RWPE2 (cell line): ENCODE data around the gene CYP1A2.
"Not testable (repeated sequence)": the region's sequence is repeated elsewhere in the genome, so short reads cannot be mapped to it uniquely, and the experiment has no call there.

ENCODE experiments used
- ATAC-seq: fragments of 200-7000 bp; cut with Tn5 transposase; 3 replicates; pipeline ENCODE4 v1.9.1; 2021; ENCODE audit warnings: low read depth
- DNase-seq: peaks from one replicate; pipeline ENCODE4 v3.0.0-alpha.2; 2020; ENCODE audit warnings: low spot score
- H3K27ac ChIP-seq: fragments of 450-650 bp; 2 replicates; pipeline ENCODE4 v1.5.1; 2017; ENCODE audit warnings: mild to moderate bottlenecking; ENCODE audit not compliant: poor library complexity, severe bottlenecking
- H3K27me3 ChIP-seq: fragments of 250-450 bp; sonication (Bioruptor Pico); 2 replicates; pipeline ENCODE4 v1.5.1; 2021; ENCODE audit warnings: mild to moderate bottlenecking, moderate library complexity; ENCODE audit not compliant: insufficient read depth, poor library complexity, severe bottlenecking
- H3K36me3 ChIP-seq: fragments of 250-450 bp; sonication (Bioruptor Pico); 2 replicates; pipeline ENCODE4 v1.5.1; 2020; ENCODE audit warnings: low read depth, mild to moderate bottlenecking, moderate library complexity
- H3K4me1 ChIP-seq: fragments of 250-450 bp; sonication (Bioruptor Pico); 2 replicates; pipeline ENCODE4 v1.5.1; 2021; ENCODE audit warnings: mild to moderate bottlenecking, moderate library complexity; ENCODE audit not compliant: insufficient read depth, poor library complexity, severe bottlenecking
- H3K4me3 ChIP-seq: fragments of 250-450 bp; sonication (Bioruptor Pico); 2 replicates; pipeline ENCODE4 v1.5.1; 2021; ENCODE audit warnings: mild to moderate bottlenecking, moderate library complexity; ENCODE audit not compliant: severe bottlenecking
- H3K9me3 ChIP-seq: fragments of 250-450 bp; sonication (Bioruptor Pico); 2 replicates; pipeline ENCODE4 v1.5.1; 2021; ENCODE audit warnings: mild to moderate bottlenecking, moderate library complexity; ENCODE audit not compliant: severe bottlenecking
- CTCF ChIP-seq: fragments of 450-650 bp; IDR thresholded peaks from one replicate; pipeline ENCODE4 v1.5.1; 2017; ENCODE audit warnings: mild to moderate bottlenecking, moderate library complexity; ENCODE audit not compliant: poor library complexity, severe bottlenecking

CYP1A2 gene

GRCh38 chr15:74783072-74783807 lies 34.6 kb downstream of the CYP1A2 start:
- ATAC-seq (peak; percentile 25), DNase-seq (peak; percentile 74)
- Histone ChIP-seq H3K27me3 (no peaks in the 10 kb centered on the region), H3K4me1 (peaks cover 41% of the 10 kb centered on the region), H3K9me3 (no peaks in the 10 kb centered on the region), H3K36me3 (peaks cover 20% of the 10 kb centered on the region), H3K4me3 (peak overlapping the region; percentile 100), H3K27ac (peak overlapping the region; percentile 67)
- no peak for TF ChIP-seq CTCF

- ATAC-seq (no peak), DNase-seq (peak; percentile 73)
- Histone ChIP-seq H3K36me3 (peaks cover 20% of the 10 kb centered on the region), H3K4me1 (peaks cover 46% of the 10 kb centered on the region), H3K27ac (peak overlapping the region; percentile 67), H3K27me3 (no peaks in the 10 kb centered on the region), H3K9me3 (no peaks in the 10 kb centered on the region), H3K4me3 (peak overlapping the region; percentile 100)
- no peak for TF ChIP-seq CTCF
These were observed 35.1 kb downstream of the CYP1A2 start for GRCh38 chr15:74783808-74784175.

- peaks cover 20% of the 10 kb centered on the region for H3K36me3 ChIP-seq
These were observed 36.0 kb downstream of the CYP1A2 start for GRCh38 chr15:74784426-74785193.

GRCh38 chr15:74785194-74786032 lies 36.8 kb downstream of the CYP1A2 start:
- H3K4me1 ChIP-seq: peaks cover 61% of the 10 kb centered on the region
- H3K4me3 ChIP-seq: no peak overlapping the region
- peaks cover 20% of the 10 kb centered on the region for H3K36me3 ChIP-seq

More at GRCh38 chr15:74784426-74785193, 36.0 kb downstream of the CYP1A2 start:
- Histone ChIP-seq H3K4me1 (peaks cover 53% of the 10 kb centered on the region), H3K27ac (peak overlapping the region; percentile 67), H3K27me3 (no peaks in the 10 kb centered on the region), H3K9me3 (no peaks in the 10 kb centered on the region), H3K4me3 (no peak overlapping the region)
- ATAC-seq (no peak), DNase-seq (peak; percentile 51)
- TF ChIP-seq CTCF: no peak

GRCh38 chr15:74786081-74786480 lies 37.4 kb downstream of the CYP1A2 start:
- H3K4me3 ChIP-seq, H3K27me3 ChIP-seq, DNase-seq, H3K27ac ChIP-seq, ATAC-seq, H3K9me3 ChIP-seq: not testable (repeated sequence)
- Histone ChIP-seq H3K4me1 (peaks cover 58% of the 10 kb centered on the region), H3K36me3 (peaks cover 21% of the 10 kb centered on the region)

More at GRCh38 chr15:74785194-74786032, 36.8 kb downstream of the CYP1A2 start:
- no peak for ATAC-seq
- Histone ChIP-seq H3K9me3 (no peaks in the 10 kb centered on the region), H3K27ac (no peak overlapping the region), H3K27me3 (no peaks in the 10 kb centered on the region)
- DNase-seq: peak; percentile 51
- TF ChIP-seq CTCF: no peak
